GM12878 (cell line): ENCODE data around the gene OTOA. TPM values are rescaled to one million over a fixed set of nuclear protein-coding genes. Genes with fewer than 3 reads are reported as not detected.

Source experiments
- ATAC-seq: fragments of 200-7000 bp; cut with Tn5 transposase; 3 replicates; pipeline ENCODE4 v1.9.1; 2020; ENCODE audit warnings: mild to moderate bottlenecking, moderate library complexity
- BruUV-seq: library from RNA; stranded (reverse); fragments of 400-500 nt; replicated peaks from 2 replicates; lab custom pipeline; 2021; lab: Mats Ljungman, UMichigan
- CTCF ChIA-PET: fragments of 300-600 bp; sonication (Branson Sonifier 250); formaldehyde crosslinking; extraction: SDS; loops from one replicate; lab custom pipeline; 2021; ENCODE audit warnings: inconsistent platforms; lab: Yijun Ruan, JAX
- POLR2A ChIA-PET: fragments of 350-600 bp; formaldehyde crosslinking; extraction: SDS; loops from one replicate; lab custom pipeline; 2021; ENCODE audit warnings: inconsistent platforms; lab: Charles Lee
- RAD21 ChIA-PET: fragments of 300-600 bp; sonication (Branson Sonifier 250); formaldehyde crosslinking; loops from one replicate; lab custom pipeline; 2023; ENCODE audit warnings: antibody characterized with exemption; ENCODE audit not compliant: unreplicated experiment; lab: Charles Lee
- SMC1A ChIA-PET: fragments of 300-600 bp; sonication (Branson Sonifier 250); formaldehyde crosslinking; loops from one replicate; lab custom pipeline; 2023; ENCODE audit not compliant: unreplicated experiment, uncharacterized antibody; lab: Charles Lee
- DNase-seq: peaks from one replicate; pipeline ENCODE4 v3.0.0-alpha.2; 2011; ENCODE audit warnings: low read depth, low spot score
- FAIRE-seq: peaks from 3 replicates; lab custom pipeline; 2011; peaks lifted over from hg19 to GRCh38; lab: Jason Lieb, UNC
- H2AFZ ChIP-seq: 2 replicates; pipeline ENCODE4 v1.6.0; 2011; ENCODE audit warnings: low read depth, low read length, control low read depth; ENCODE audit not compliant: control insufficient read depth
- H3K27ac ChIP-seq: 2 replicates; pipeline ENCODE4 v1.5.1; 2011; ENCODE audit warnings: control low read depth; ENCODE audit not compliant: control insufficient read depth, insufficient read depth
- H3K27me3 ChIP-seq, 2 experiments: replicated peaks in 1 of 2; 2 replicates each; pipeline versions ENCODE4 v1.6.0 to v1.6.1; 2011; ENCODE audit warnings: low read length in 1 of 2; ENCODE audit not compliant: control insufficient read depth in 2 of 2, insufficient read depth in 2 of 2
- H3K36me3 ChIP-seq, 2 experiments: 2 replicates each; pipeline ENCODE4 v1.5.1; 2011; ENCODE audit warnings: low read length in 1 of 2; ENCODE audit not compliant: control insufficient read depth in 2 of 2, insufficient read depth in 2 of 2
- H3K4me1 ChIP-seq: 2 replicates; pipeline ENCODE4 v1.6.1; 2011; ENCODE audit warnings: mild to moderate bottlenecking, low read length, moderate library complexity, mixed read lengths; ENCODE audit not compliant: control insufficient read depth, insufficient read depth
- H3K4me2 ChIP-seq: 2 replicates; pipeline ENCODE4 v1.6.0; 2011; ENCODE audit warnings: control low read depth; ENCODE audit not compliant: control insufficient read depth, insufficient read depth
- H3K4me3 ChIP-seq: fragments of 200-600 bp; sonication (generic); 2 replicates; pipeline ENCODE4 v1.5.1; 2016
- H3K79me2 ChIP-seq: 2 replicates; pipeline ENCODE4 v1.6.0; 2011; ENCODE audit warnings: low read length; ENCODE audit not compliant: control insufficient read depth, insufficient read depth
- H3K9ac ChIP-seq: 2 replicates; pipeline ENCODE4 v1.8.0; 2011; ENCODE audit warnings: low read length, control low read depth, mixed read lengths; ENCODE audit not compliant: control insufficient read depth, insufficient read depth
- H3K9me3 ChIP-seq: replicated peaks from 3 replicates; pipeline ENCODE4 v1.5.1; 2011; ENCODE audit warnings: mild to moderate bottlenecking, low read length; ENCODE audit not compliant: control insufficient read depth, insufficient read depth
- H4K20me1 ChIP-seq: 2 replicates; pipeline ENCODE4 v1.6.0; 2011; ENCODE audit not compliant: control insufficient read depth, insufficient read depth
- HDGF ChIP-seq: fragments of 450-650 bp; IDR thresholded peaks from 2 replicates; pipeline ENCODE4 v1.6.1; 2016; ENCODE audit warnings: antibody characterized with exemption
- RAD21 ChIP-seq: IDR thresholded peaks from 2 replicates; pipeline ENCODE4 v1.6.1; 2011; ENCODE audit warnings: mild to moderate bottlenecking, low read depth, low read length, moderate library complexity; ENCODE audit not compliant: insufficient read depth
- WGBS: methylation state at CpG from one replicate; pipeline ENCODE4 v1.1.6; 2016; ENCODE audit warnings: low lambda C conversion rate; ENCODE audit not compliant: insufficient replicate concordance, insufficient coverage; ENCODE audit errors: missing lambda C conversion rate; 5-methylcytosine and 5-hydroxymethylcytosine counted together
- in situ Hi-C: fragments of 300-500 bp; cut with MboI; formaldehyde crosslinking; loops from 9 replicates; pipeline ENCODE4 v1.14.3; 2018; ENCODE audit warnings: mixed read lengths
- intact Hi-C: fragments of 100-400 bp; cut with micrococcal nuclease; formaldehyde crosslinking; loops from one replicate; pipeline ENCODE4 v1.14.2; 2022; ENCODE audit not compliant: unreplicated experiment
- polyA plus RNA-seq, 11 experiments: library from polyadenylated mRNA; depleted of rRNA in 4 of 11; unstranded in 6 of 11; stranded (reverse) in 5 of 11; fragments of >200 nt; fragmentation: Nextera tagmentation in 4 of 11; fragmentation: Illumina TruSeq in 1 of 11; extraction: Ambion mirVana in 4 of 11; extraction: Trizol in 1 of 11; gene quantifications; 1 replicate in 1 of 11; 2 replicates in 10 of 11; pipeline versions ENCODE4 v1.2.1 to v1.2.3, GENCODE V29; 2011 to 2016; ENCODE audit warnings: inconsistent platforms in 2 of 11, missing spikeins in 2 of 11, low read depth in 1 of 11
- total RNA-seq, 4 experiments: library from RNA; depleted of rRNA in 3 of 4; stranded (reverse); fragments of >200 nt in 3 of 4; fragmentation: Illumina TruSeq in 1 of 4; extraction: Trizol in 1 of 4; gene quantifications; 2 replicates each; pipeline versions ENCODE4 v1.2.1 to v1.2.3, GENCODE V29; 2013 to 2021
- TF ChIP-seq, protein P1 (sequence below), 3 experiments: IDR thresholded peaks in 2 of 3; conservative IDR thresholded peaks in 1 of 3; 2 replicates each; pipeline ENCODE4 v1.5.1; 2011; ENCODE audit warnings: low read depth in 3 of 3, low read length in 3 of 3, mild to moderate bottlenecking in 3 of 3, control low read depth in 2 of 3, moderate library complexity in 2 of 3, inconsistent platforms in 1 of 3, mixed read lengths in 1 of 3; ENCODE audit not compliant: control insufficient read depth in 2 of 3, insufficient read depth in 1 of 3; ENCODE audit errors: extremely low read depth in 1 of 3
- TF ChIP-seq, protein P2 (sequence below): IDR thresholded peaks from 2 replicates; pipeline ENCODE4 v1.6.1; 2012; ENCODE audit warnings: low read depth, low read length, improper control_type of control experiment

Gene OTOA
- total and polyA plus RNA-seq, 10 of the 15 experiments (the other 5 are each of a cell fraction or from before 2014, with no cell fraction given): 0.33 to 1.5 (median 0.61) TPM

DNA sequence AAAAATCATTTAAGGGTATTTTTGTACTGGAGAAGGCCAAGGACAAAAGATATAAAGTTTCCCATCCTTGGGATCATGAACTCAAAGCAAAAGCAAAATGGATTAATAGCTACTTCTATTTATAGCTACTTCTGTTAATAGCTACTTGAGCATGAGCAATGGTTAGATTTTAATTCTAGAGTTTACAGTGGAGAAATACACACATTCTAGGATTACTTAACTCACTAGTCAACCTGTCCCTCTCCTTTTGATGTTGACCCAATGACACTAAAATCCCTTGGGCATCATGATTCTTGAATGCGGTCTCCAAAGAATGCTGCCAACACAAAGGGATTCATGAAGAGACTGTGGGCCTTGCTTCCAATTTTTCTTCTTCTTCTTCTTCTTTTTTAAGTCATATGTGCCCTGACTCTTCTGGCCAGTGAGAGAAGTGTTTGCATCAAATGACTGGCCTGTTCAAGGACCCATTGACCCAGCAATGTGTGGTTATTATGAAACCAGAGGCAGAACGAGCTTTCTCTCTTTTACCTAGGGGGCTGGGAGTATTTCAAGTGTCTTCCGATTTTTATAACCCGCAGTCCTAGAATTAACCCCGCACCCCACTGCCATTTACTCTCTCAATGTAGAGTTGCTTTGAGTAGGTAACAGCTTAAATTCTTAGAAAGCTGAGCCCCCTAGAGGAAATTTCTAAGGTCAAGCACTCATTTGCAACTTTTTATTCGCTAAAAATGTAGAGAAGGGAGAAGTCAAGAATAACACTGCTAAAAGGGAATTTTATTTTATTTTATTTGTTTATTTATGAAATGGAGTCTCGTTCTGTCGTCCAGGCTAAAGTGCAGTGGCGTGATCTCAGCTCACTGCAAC is 34.6 kb downstream of the OTOA start:
- H4K20me1 ChIP-seq: no peaks in the 10 kb centered on the region
- no TSS peak for BruUV-seq
- H3K36me3 ChIP-seq: no peaks in the 10 kb centered on the region
- H3K79me2 ChIP-seq: no peaks in the 10 kb centered on the region
- intact Hi-C loops (no loop called here), in situ Hi-C loops (no loop called here)
- H3K9me3 ChIP-seq: no peaks in the 10 kb centered on the region; the same call in 2 of the 3 replicates
- FAIRE-seq: no peak
- WGBS: 17% methylated on average over 9 of the region's 9 CpGs
- TF ChIP-seq RAD21 (peak; percentile 23; the same call in 1 of the 2 replicates), HDGF (no peak)
- TF ChIP-seq, protein P1, sequence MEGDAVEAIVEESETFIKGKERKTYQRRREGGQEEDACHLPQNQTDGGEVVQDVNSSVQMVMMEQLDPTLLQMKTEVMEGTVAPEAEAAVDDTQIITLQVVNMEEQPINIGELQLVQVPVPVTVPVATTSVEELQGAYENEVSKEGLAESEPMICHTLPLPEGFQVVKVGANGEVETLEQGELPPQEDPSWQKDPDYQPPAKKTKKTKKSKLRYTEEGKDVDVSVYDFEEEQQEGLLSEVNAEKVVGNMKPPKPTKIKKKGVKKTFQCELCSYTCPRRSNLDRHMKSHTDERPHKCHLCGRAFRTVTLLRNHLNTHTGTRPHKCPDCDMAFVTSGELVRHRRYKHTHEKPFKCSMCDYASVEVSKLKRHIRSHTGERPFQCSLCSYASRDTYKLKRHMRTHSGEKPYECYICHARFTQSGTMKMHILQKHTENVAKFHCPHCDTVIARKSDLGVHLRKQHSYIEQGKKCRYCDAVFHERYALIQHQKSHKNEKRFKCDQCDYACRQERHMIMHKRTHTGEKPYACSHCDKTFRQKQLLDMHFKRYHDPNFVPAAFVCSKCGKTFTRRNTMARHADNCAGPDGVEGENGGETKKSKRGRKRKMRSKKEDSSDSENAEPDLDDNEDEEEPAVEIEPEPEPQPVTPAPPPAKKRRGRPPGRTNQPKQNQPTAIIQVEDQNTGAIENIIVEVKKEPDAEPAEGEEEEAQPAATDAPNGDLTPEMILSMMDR (IDR thresholded peaks at IDR 0.05 in 2 of 3, conservative IDR thresholded peaks at IDR 0.05 in 1 of 3; ENCODE audit: control insufficient read depth in 2 of 3, extremely low read depth in 1 of 3, insufficient read depth in 1 of 3, low read depth in 3 of 3, low read length in 3 of 3): peak in 1 of 3 experiments; percentile 17; a peak in 1 of 6 replicates
- TF ChIP-seq, protein P2, sequence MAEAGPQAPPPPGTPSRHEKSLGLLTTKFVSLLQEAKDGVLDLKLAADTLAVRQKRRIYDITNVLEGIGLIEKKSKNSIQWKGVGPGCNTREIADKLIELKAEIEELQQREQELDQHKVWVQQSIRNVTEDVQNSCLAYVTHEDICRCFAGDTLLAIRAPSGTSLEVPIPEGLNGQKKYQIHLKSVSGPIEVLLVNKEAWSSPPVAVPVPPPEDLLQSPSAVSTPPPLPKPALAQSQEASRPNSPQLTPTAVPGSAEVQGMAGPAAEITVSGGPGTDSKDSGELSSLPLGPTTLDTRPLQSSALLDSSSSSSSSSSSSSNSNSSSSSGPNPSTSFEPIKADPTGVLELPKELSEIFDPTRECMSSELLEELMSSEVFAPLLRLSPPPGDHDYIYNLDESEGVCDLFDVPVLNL: no peak
- H3K4me1 ChIP-seq: peaks cover 3% of the 10 kb centered on the region; the same call in 1 of the 2 replicates
- ChIA-PET CTCF (interaction anchor here (0.5 to 5.3 kb wide), 13 partner anchors 9 to 977 kb away, joined by 3 to 39 read pairs (median 3); no protein-coding TSS in a partner anchor), RAD21 (interaction anchor here (0.8 to 1.5 kb wide), 5 partner anchors 22 to 114 kb away, joined by 3 to 4 read pairs (median 4); no protein-coding TSS in a partner anchor), SMC1A (interaction anchor here (0.5 to 1.9 kb wide), 8 partner anchors 10 to 1000 kb away, joined by 3 to 14 read pairs (median 4); partner anchors contain the start of gene OTOA), POLR2A (no interaction called here)
- no peak overlapping the region for H2AFZ ChIP-seq
- H3K4me2 ChIP-seq: no peak overlapping the region
- no peaks in the 10 kb centered on the region; a peak in 2 of 4 replicates for H3K27me3 ChIP-seq
- H3K9ac ChIP-seq: no peak overlapping the region
- no peak overlapping the region for H3K27ac ChIP-seq
- DNase-seq: no peak
- no peak overlapping the region for H3K4me3 ChIP-seq
- peak; percentile 30; the same call in 2 of the 3 replicates for ATAC-seq
